ENCODE measurements around the gene HNRNPUL1. TPM values are rescaled to one million over a fixed set of nuclear protein-coding genes. Genes with fewer than 3 reads are reported as not detected.

HNRNPUL1 gene
- total RNA-seq, 1 donor from 2014 or later, result 108 TPM

DNA sequence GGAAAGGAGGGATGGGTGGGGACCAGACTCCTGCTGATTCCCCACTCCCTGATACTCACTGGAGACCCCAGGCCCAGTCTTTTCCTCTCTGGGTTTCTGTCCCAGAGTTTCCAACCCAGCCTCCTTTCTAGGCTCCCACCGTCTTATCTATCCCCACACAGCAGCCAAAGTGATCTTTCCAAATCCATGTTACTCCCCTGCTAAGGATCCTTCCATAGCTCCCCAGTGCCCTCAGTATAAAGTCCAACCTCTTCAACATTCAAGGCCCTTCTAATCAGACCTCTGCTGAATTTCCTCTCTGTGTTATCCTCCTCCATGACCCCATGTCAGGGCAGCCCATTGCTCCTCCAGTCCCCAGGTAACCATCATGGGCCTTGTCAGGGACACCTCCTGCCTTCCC, 90.9 kb downstream of the HNRNPUL1 start:
- DNase-seq, result no peak

DNA sequence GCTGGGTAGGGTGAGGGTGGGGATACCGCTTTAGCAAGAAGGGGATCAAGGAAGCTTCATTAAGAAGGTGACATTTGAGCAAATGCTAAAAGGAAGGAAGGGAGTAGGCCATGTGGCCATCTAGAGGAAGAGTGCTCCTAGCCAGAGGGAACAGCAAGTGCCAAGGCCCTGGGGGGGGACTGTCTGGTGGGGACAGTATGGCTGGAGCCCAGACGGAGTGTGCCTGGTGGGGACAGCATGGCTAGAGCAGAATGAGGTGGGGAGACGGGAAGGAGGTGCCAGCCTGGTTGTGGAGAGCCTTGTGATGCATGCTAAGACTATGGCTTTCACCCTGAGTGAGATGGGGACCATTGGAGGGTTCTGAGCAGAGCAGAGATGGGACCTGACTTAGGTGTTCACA, 91.6 kb downstream of the HNRNPUL1 start:
- no peak for DNase-seq

DNA sequence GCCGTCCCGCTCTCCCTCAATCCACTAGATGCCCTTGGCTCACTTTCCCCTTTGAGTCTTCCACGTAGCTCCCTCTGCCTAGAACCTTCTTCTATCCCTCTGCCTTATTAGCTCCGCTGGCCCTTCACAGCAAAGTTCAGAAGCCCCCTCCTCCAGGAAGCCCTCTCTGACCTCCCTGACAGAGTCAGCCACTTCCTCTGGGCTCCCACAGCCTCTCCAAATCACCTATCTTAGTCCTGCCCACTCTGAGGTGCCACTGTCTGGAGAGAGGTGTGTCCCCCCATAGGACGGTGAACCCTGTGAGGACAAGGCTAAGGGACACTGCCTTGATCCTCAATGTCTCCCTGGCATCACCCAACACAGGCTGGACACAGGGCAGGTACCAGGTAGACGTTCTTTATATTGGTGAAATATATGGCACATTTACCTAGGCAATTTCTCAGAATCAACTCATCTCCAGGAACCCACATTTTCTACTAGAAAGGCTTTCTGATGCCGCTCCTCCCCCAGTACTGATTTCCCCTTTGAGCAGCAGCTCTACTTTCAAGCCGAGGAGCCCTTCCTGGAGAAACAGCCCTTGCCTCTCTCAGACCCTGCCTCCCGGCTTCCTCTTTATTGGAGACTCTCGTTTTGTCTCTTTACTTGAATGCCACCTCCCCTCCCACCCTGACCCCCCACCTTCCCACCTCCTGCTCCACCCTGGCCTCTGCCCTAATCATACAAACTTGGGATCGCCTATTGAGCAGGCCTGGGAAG, 93.0 kb downstream of the HNRNPUL1 start:
- DNase-seq, result no peak

Small RNAs within 50 kb of the gene (small RNA-seq; reads per million reads assigned to genes)
- gene RN7SL34P (ENCODE audit: low replicate concordance), result not detected

Other genes with a start within 250 kb of the HNRNPUL1 start
- 0.10 TPM for gene CYP2A13, start 175.9 kb upstream of the HNRNPUL1 start, total RNA-seq
- not detected for gene CYP2F1, start 149.9 kb upstream of the HNRNPUL1 start, total RNA-seq
- gene CYP2S1, start 71.2 kb upstream of the HNRNPUL1 start, total RNA-seq, result 2.5 TPM
- gene AXL, start 45.1 kb upstream of the HNRNPUL1 start, total RNA-seq, result 36.2 TPM
- gene CCDC97, start 45.8 kb downstream of the HNRNPUL1 start, total RNA-seq, result 7.0 TPM
- gene TGFB1, start 89.5 kb downstream of the HNRNPUL1 start, total RNA-seq, result 10.9 TPM
- 0.89 TPM for gene B9D2, start 99.8 kb downstream of the HNRNPUL1 start, total RNA-seq
- gene TMEM91, start 112.2 kb downstream of the HNRNPUL1 start, total RNA-seq, result 20.9 TPM
- 10.1 TPM for gene EXOSC5, start 133.0 kb downstream of the HNRNPUL1 start, total RNA-seq
- 36.5 TPM for gene BCKDHA, start 133.4 kb downstream of the HNRNPUL1 start, total RNA-seq
- gene B3GNT8, start 163.0 kb downstream of the HNRNPUL1 start, total RNA-seq, result 1.6 TPM
- gene DMAC2, start 175.5 kb downstream of the HNRNPUL1 start, total RNA-seq, result 14.4 TPM
- gene ERICH4, start 178.8 kb downstream of the HNRNPUL1 start, total RNA-seq, result not detected